Measurements from ENCODE around the gene LDHAL6A. TPM values are rescaled to one million over a fixed set of nuclear protein-coding genes. Genes with fewer than 3 reads are reported as not detected.

LDHAL6A gene
- total and polyA plus RNA-seq, 2 of the 13 experiments (the other 11 are each of a cell fraction or from before 2014, with no cell fraction given), result not detected

DNA sequence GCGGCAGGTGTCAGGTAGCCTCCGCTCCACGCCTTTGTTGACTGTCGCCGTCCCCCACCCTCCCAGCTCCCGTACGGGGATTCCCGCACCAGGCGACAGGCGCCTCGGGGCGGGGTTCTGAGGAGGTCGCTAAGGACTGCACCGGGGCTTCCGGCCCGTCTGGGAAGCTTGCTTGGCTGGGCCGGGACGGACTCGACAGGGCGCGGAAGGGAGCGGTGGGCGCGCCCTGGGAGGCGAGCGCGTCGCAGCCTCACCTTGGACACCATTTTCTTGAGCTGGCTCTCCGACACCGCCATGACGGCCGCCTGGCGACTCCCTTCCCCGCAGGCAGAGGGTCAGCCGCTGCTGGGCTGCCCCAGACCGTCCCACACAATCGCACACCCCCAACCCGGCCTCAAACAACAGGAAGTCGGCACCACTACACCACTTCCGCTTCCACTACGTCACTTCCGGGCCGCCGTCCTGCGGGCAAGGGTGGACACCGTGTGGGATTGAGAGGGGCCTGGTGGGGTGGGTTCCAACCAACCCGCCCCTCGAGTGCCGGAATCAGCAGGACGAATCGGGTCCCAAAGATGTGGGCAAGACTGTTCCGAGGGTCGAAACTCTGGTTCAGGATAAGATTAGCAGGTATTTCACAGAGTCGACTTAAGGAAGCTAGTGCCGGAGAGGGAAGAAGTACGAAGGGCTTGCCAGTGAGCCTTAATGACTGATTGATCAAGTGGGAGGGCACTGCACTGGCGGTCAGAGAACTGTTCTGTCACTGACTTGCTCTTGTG, 71.1 kb downstream of the LDHAL6A start, which contains the start of gene TSG101 (continued):
- TF ChIP-seq ZFX (CRISPR knock-in tag; IDR thresholded peaks at IDR 0.05; ENCODE audit: low read depth), result peak; percentile 98
- peak; percentile 93 for TF ChIP-seq ZNF839 (CRISPR knock-in tag; IDR thresholded peaks at IDR 0.05; ENCODE audit: borderline replicate concordance)
- 0 out of 2 replicates have a peak, but pooled peaks have one; percentile 59 for TF ChIP-seq XBP1 (CRISPR knock-in tag; IDR thresholded peaks at IDR 0.05)
- no peak for TF ChIP-seq TOPORS (CRISPR knock-in tag; IDR thresholded peaks at IDR 0.05)
- TF ChIP-seq ZNF83 (CRISPR knock-in tag; IDR thresholded peaks at IDR 0.05; ENCODE audit: borderline replicate concordance), result peak; percentile 87
- TF ChIP-seq ZNF276 (CRISPR knock-in tag; IDR thresholded peaks at IDR 0.05; ENCODE audit: low read depth), result peak; percentile 75; the same call in 1 of the 2 replicates
- no peak for TF ChIP-seq ZNF446 (CRISPR knock-in tag; IDR thresholded peaks at IDR 0.05)
- TF ChIP-seq, protein P1, sequence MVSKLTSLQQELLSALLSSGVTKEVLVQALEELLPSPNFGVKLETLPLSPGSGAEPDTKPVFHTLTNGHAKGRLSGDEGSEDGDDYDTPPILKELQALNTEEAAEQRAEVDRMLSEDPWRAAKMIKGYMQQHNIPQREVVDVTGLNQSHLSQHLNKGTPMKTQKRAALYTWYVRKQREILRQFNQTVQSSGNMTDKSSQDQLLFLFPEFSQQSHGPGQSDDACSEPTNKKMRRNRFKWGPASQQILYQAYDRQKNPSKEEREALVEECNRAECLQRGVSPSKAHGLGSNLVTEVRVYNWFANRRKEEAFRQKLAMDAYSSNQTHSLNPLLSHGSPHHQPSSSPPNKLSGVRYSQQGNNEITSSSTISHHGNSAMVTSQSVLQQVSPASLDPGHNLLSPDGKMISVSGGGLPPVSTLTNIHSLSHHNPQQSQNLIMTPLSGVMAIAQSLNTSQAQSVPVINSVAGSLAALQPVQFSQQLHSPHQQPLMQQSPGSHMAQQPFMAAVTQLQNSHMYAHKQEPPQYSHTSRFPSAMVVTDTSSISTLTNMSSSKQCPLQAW (CRISPR knock-in tag; IDR thresholded peaks at IDR 0.05), result peak; percentile 95
- TF ChIP-seq SIN3A (IDR thresholded peaks at IDR 0.05; ENCODE audit: borderline replicate concordance, low read depth, low read length), result peak; percentile 88
- TF ChIP-seq SP4 (CRISPR knock-in tag; IDR thresholded peaks at IDR 0.05), result peak; percentile 82
- peak; percentile 22; the same call in 1 of the 2 replicates for TF ChIP-seq ZSCAN21 (CRISPR knock-in tag; IDR thresholded peaks at IDR 0.05; ENCODE audit: borderline replicate concordance)
- TF ChIP-seq ZNF609 (CRISPR knock-in tag; IDR thresholded peaks at IDR 0.05; ENCODE audit: borderline replicate concordance), result peak; percentile 63
- no peak for TF ChIP-seq PAWR (CRISPR knock-in tag; IDR thresholded peaks at IDR 0.05; ENCODE audit: borderline replicate concordance)
- TF ChIP-seq RAD51 (IDR thresholded peaks at IDR 0.05; ENCODE audit: borderline replicate concordance), result no peak
- TF ChIP-seq ZNF749 (CRISPR knock-in tag; IDR thresholded peaks at IDR 0.05; ENCODE audit: borderline replicate concordance), result peak; percentile 87; the same call in 1 of the 2 replicates
- no peak for TF ChIP-seq ZNF263 (CRISPR knock-in tag; IDR thresholded peaks at IDR 0.05)
- peak; percentile 95 for TF ChIP-seq THAP7 (CRISPR knock-in tag; IDR thresholded peaks at IDR 0.05)
- no peak for TF ChIP-seq SAFB2 (CRISPR knock-in tag; IDR thresholded peaks at IDR 0.05; ENCODE audit: borderline replicate concordance, low read depth)

Measured in HepG2 (cell line).